ENCODE measurements around the gene PTS. TPM values are rescaled to one million over a fixed set of nuclear protein-coding genes. Genes with fewer than 3 reads are reported as not detected.

PTS gene
- total RNA-seq, 1 experiment from 2014 or later, result 48.6 TPM

GRCh38 chr11:112279901-112280267 is 53.7 kb downstream of the PTS start:
- no peak overlapping the region for H3K4ac ChIP-seq (ENCODE audit: low read depth, low read length)
- no peak overlapping the region for H4K8ac ChIP-seq (replicated peaks; ENCODE audit: insufficient read length, low read depth, low read length)
- H3K79me2 ChIP-seq (ENCODE audit: insufficient read depth, low read length), result no peaks in the 10 kb centered on the region
- peak overlapping the region; percentile 71 to 74; a peak in 4 of 5 replicates for H3K4me3 Mint-ChIP-seq
- no CpG with 5 or more reads among the region's 15 CpGs for WGBS (ENCODE audit: extremely low coverage, insufficient read length, low lambda C conversion rate)
- H4K5ac ChIP-seq (ENCODE audit: insufficient read length, low read depth, low read length), result no peak overlapping the region
- H3K9ac ChIP-seq (ENCODE audit: extremely low read depth, insufficient read length, low read length), result no peak overlapping the region
- no peaks in the 10 kb centered on the region for H4K20me1 ChIP-seq (ENCODE audit: control insufficient read depth, insufficient read depth, insufficient read length)
- H3K4me1 ChIP-seq (ENCODE audit: insufficient read depth, low read length), result no peaks in the 10 kb centered on the region; the same call in 1 of the 2 replicates
- peak; percentile 82 for DNase-seq
- no peak overlapping the region for H4K91ac ChIP-seq (ENCODE audit: insufficient read length, low read depth, low read length)
- peaks cover 1% of the 10 kb centered on the region for H3K27me3 Mint-ChIP-seq (ENCODE audit: low read depth)
- no peaks in the 10 kb centered on the region for H3K9me3 ChIP-seq (ENCODE audit: control insufficient read depth, low read depth, low read length)
- H2BK120ac ChIP-seq (ENCODE audit: low read depth, low read length, poor library complexity, severe bottlenecking), result no peak overlapping the region
- no peak overlapping the region for H2BK12ac ChIP-seq (ENCODE audit: insufficient read length, low read depth, low read length)
- no peak overlapping the region for H3K14ac ChIP-seq (ENCODE audit: insufficient read depth, low read length)
- H3K27ac Mint-ChIP-seq, result no peak overlapping the region
- no peaks in the 10 kb centered on the region for H3K9me3 Mint-ChIP-seq
- H3K36me3 Mint-ChIP-seq (ENCODE audit: insufficient read depth in 1 of 3, low read depth in 3 of 3), result no peaks in the 10 kb centered on the region
- no peak overlapping the region for H3K56ac ChIP-seq (ENCODE audit: insufficient read length, low read depth, low read length)
- no peak overlapping the region for H2AFZ ChIP-seq (ENCODE audit: low read length)
- no peak overlapping the region for H3K23ac ChIP-seq (ENCODE audit: insufficient read length, low read depth, low read length)
- H3K27ac ChIP-seq (ENCODE audit: insufficient read length, low read depth, low read length), result no peak overlapping the region
- peaks cover 16 to 25% of the 10 kb centered on the region in 2 experiments for H3K4me1 Mint-ChIP-seq
- no peak overlapping the region for H3T11ph ChIP-seq (ENCODE audit: low read length)
- H3K18ac ChIP-seq (ENCODE audit: insufficient read length, low read depth, low read length), result no peak overlapping the region
- H3K79me1 ChIP-seq (ENCODE audit: insufficient read depth, low read depth, low read length, poor library complexity, severe bottlenecking), result no peaks in the 10 kb centered on the region
- peak; percentile 79 for TF ChIP-seq CTCF (conservative IDR thresholded peaks at IDR 0.05)
- H2BK5ac ChIP-seq (ENCODE audit: insufficient read length, low read length), result no peak overlapping the region
- H3K27me3 ChIP-seq (ENCODE audit: insufficient read depth, low read length), result no peaks in the 10 kb centered on the region
- H2BK15ac ChIP-seq (ENCODE audit: low read depth, low read length), result no peak overlapping the region
- H3K23me2 ChIP-seq (ENCODE audit: insufficient read length, low read depth, low read length, poor library complexity, severe bottlenecking), result peaks cover 5% of the 10 kb centered on the region
- H2AK5ac ChIP-seq (ENCODE audit: insufficient read length, low read length), result no peak overlapping the region
- H3K4me2 ChIP-seq (ENCODE audit: insufficient read depth, insufficient read length, low read length), result peak overlapping the region; percentile 78
- no peak overlapping the region for H2BK20ac ChIP-seq (ENCODE audit: low read depth, low read length, poor library complexity, severe bottlenecking)

All from H9 (cell line).